GM21717 (cell line): Measurements from ENCODE around the gene MAVS.

Experiments used
- ATAC-seq: cut with Tn5 transposase; IDR thresholded peaks from one replicate; pipeline ENCODE4 v1.9.1; 2021; ENCODE audit warnings: mild to moderate bottlenecking, moderate library complexity; ENCODE audit not compliant: unreplicated experiment

Gene MAVS

DNA sequence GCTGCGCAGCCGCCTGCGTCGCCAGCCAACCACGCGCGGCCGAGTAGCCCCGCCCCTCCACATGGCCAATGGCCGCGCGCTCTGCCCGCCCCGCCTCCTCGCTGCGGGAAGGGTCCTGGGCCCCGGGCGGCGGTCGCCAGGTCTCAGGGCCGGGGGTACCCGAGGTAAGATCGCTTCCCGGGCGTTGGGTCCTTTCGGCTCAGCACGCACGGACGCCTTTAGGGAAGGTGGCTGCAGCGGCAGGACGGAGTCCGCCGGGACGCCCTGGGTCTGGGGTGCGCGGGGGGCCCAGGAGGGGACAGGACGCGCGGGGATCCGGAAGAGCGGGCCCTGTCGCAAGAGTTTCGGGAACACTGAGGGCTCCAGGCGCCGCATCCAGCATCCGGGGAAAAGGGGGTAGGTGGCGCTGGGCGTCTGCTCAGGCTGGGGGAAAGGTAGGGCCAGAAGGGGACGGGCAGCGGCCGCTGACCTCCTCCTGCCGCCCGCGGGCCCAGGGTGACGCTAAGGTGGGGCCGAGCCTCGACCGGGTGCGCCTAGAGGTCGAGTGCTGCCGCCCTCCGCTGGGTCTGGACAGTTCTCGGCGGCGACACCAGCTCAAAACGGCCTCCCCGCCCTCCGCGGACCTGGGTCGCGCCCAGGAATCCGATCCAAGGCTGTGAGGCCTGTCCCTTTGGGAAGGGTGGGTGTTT lies at the start of gene MAVS:
Gene MAVS (plus strand): TSS at position 95 of the 689 bp plus-strand sequence. CDS start 7,791 bp downstream, outside the sequence.
- ATAC-seq, result peak; percentile 86

DNA sequence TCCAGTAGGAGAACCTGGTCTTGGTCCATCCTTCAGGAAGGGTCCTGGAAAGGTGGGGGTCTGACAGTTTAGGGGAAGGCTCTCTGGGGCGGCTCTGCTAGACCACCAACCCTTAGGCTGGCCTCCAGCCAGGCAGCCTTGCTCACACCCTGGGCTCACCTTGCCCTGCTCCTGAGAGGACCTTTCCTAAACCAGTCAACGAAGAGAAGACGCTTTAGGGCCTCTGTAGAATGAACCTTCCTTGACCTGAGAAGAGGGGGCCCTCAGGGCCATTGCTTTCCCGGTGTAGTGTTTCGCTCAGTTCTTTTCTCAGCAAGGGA lies 49.4 kb upstream of the MAVS start:
- ATAC-seq, result no peak

DNA sequence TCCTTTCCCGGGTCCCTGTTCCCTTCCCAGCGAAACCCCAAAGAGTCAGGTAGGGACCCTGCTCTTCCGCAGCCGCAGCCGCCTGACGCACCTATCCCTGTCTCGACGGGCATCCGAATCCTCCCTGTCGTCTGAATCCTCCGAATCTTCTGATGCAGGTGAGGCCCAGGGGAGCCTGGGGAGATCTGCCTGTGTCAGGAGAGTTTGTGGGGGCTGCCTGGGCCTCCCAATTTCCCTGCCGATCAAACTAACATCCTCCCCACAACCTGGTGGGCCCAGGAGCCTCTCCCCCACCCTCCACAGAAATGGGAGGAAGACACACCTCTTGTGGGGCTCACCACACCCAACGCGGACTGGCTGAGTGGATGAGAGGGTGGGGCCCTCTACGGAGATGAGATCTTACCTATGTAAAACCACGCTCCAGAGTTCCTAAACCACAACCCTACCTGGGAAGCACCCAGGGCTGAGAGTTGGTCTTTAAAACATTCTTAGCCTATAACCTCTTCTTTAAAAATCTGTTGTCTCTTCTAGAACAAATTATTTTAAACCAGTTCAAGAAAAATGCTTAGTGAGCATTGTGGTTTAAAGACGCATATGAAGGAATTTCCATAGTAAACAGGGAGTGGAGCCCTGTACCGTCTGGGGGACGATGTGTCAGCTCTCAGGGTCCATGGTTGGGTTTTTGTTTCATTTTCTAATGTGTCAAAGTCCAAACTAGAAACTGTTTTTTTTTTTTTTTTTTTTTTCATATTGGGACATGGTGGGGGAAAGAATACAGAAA lies 48.9 kb upstream of the MAVS start:
- ATAC-seq, result no peak

DNA sequence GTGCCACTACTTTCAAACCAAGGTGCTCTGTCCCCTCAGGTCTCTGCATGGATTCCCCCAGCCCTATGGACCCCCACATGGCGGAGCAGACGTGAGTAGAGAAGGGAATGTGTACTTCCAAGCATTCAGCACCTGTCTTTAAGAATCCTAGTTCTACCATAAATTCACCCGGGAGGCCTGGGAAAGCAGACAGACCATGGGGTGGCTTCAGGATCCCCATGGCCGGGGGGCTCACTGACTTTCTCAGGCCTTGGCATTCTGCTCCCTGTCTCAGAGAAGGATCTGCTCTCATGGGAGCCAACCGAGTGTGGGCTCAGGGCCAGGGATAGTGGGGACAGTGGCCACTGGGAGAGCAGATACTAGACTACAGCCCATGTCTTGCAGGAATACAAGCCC lies 48.3 kb upstream of the MAVS start:
- no peak for ATAC-seq

DNA sequence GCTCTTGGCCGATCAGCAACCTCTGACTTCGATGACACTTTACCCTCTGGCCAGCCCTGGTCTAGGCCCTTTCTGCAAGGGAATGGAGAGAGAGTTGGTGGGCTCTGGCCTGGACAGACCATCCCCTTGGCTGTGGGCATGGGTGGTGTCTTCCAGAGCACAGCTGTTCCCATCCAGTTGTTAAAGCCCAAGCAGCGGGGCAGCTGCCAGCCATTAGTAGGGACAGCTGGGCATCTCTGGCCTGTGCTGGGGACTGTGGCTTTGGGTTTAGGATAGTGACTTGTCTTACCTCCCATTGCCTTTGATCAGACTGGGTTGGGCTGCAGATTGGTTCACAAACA lies 47.8 kb upstream of the MAVS start:
- ATAC-seq, result no peak

DNA sequence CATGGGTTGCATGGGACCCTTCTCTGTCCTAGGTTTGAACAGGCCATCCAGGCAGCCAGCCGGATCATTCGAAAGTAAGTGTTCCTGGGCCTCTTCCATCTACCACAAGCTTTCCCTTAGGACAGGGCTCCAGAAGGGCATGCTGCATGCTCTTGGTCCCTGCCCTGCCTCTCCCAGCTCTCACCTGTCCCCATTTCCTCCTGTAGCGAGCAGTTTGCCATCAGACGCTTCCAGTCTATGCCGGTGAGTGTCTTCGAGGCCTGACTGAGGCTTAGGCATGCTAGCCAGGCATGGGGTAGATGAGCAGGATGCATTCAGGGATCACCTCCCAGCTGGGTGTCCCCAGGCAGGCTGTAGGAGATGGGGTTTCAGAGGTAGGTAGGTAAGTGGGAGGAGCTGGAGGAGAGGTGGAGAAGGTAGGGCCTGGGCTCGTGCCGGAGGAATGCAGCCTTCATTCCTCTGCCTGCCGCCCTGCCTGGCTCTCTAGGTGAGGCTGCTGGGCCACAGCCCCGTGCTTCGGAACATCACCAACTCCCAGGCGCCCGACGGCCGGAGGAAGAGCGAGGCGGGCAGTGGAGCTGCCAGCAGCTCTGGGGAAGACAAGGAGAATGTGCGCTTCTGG lies 46.3 kb upstream of the MAVS start:
- ATAC-seq, result no peak

DNA sequence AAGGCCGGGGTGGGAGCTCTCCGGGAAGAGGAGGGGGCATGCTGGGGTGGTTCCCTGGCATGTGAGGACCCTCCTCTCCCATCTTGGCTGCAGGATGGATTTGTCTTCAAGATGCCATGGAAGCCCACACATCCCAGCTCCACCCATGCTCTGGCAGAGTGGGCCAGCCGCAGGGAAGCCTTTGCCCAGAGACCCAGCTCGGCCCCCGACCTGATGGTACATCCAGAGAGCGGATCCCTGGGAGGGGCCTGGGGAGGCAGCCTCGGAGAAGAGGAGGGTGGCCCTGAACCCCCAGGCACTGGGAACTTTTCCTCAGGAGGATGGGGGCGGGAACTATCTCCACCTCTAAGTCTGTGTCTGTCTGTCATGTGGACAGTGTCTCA lies 45.8 kb upstream of the MAVS start:
- no peak for ATAC-seq

DNA sequence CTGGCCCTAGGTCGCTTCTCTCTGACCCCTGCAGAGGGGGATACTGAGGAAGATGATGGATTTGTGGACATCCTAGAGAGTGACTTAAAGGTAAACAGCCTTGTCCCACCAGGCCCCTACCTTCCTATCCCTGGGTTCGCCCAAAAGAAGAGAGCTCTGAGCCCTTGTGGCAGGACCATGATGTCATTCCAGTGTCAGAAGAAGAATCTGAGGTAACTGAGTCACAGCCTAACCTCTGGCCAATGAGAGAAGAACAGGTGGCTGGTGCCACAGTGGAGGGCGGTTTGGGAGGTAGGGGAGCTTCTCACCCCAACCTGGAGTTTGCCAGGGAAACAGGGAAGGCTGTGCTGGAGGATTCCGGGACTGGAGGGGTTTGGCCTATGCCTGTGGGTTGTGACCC lies 45.3 kb upstream of the MAVS start:
- no peak for ATAC-seq

DNA sequence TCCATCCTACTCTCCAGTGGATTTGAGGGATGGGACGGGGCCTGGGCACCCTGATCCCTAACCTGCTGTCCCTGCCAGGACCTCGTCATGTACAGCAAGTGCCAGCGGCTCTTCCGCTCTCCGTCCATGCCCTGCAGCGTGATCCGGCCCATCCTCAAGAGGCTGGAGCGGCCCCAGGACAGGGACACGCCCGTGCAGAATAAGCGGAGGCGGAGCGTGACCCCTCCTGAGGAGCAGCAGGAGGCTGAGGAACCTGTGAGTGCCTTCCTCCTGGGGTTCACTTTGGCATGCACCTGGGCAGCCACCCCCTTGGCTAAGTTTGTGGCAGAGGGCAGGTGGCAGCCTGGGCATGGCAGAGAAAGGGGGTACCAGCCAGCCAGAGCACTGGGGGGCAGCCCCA lies 44.8 kb upstream of the MAVS start:
- ATAC-seq, result no peak

DNA sequence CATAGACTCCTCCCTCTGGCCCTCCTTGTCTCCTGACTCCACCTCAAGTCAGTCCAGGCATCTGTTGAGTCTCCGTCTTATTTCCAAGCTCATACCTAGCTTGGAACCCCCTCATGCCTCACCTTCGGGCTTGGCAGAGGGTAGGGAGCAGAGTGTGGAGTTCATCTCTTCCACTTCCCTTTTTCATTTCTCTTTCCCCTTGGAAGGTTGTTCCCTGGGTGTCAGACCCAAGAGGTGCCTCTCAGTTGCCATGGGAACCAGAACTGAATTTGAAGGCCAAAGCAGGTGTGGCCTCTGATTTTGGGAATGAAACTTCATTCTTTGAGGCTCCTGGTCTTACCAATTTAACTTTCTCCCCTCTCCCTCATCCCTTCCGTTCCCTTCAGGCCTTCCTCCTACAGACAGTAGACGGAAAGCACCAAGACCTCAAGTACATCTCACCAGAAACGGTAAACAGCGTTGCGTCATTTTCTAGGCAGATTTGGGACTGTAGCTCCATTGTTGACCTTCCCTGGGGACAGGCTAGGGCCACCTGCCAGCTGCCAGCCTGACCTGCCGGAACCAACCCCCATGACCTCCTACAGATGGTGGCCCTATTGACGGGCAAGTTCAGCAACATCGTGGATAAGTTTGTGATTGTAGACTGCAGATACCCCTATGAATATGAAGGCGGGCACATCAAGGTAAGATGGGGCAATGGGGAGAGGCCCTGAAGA lies 44.0 kb upstream of the MAVS start:
- no peak for ATAC-seq

DNA sequence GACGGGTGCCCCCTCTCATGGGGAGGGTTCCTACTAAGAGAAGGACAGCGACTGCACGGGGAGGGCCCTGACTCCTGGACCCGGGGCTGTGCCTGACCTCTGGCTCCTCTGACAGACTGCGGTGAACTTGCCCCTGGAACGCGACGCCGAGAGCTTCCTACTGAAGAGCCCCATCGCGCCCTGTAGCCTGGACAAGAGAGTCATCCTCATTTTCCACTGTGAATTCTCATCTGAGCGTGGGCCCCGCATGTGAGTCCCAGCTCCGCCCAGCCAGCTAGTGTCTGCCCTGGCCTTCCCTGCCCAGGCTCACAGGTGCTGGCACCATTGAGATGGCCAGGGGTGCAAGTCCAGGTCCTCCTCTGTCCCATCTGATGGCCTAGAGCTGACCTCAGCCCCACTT lies 43.3 kb upstream of the MAVS start:
- ATAC-seq, result no peak

DNA sequence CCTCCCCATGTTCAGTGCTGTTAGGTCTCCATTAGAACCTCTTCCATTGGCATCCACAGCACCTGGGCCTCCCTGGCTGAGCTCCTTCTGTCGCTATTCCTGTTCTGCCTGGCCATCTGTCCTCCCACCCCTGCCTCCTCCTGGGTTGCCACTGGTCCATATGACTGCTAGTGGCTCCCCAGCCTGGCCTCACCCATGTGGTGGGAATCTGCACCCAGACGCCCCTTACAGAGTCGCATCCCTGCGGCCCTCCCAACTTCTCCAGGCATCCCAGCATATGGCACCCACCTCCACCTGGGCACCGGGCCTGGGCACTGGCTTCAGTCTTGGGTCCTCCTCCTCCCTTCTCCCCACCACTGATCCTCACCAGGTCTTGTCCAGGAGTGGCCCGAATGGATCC lies 42.8 kb upstream of the MAVS start:
- no peak for ATAC-seq

DNA sequence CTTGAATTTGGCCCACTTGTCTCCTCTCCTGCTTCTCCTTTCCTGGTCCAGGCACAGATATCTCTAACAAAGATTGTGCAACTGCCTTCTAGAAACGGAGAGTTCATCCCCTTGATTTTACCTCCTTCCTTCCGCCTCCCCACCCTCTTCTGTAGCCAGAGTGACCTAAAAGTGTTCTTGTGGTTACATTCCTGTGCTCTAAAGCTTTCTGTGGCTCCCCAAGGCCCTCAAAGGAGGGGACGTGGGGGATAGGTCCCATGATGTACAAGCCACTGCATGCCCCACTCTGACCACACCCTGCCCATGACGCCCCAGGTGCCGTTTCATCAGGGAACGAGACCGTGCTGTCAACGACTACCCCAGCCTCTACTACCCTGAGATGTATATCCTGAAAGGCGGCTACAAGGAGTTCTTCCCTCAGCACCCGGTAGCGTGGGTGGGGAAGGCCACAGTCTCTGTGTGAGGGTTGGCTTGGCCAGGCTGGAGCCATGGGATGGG lies 42.3 kb upstream of the MAVS start:
- no peak for ATAC-seq

DNA sequence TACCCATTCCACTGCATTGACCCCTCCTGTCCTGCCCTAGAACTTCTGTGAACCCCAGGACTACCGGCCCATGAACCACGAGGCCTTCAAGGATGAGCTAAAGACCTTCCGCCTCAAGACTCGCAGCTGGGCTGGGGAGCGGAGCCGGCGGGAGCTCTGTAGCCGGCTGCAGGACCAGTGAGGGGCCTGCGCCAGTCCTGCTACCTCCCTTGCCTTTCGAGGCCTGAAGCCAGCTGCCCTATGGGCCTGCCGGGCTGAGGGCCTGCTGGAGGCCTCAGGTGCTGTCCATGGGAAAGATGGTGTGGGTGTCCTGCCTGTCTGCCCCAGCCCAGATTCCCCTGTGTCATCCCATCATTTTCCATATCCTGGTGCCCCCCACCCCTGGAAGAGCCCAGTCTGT lies 41.9 kb upstream of the MAVS start:
- ATAC-seq, result no peak

DNA sequence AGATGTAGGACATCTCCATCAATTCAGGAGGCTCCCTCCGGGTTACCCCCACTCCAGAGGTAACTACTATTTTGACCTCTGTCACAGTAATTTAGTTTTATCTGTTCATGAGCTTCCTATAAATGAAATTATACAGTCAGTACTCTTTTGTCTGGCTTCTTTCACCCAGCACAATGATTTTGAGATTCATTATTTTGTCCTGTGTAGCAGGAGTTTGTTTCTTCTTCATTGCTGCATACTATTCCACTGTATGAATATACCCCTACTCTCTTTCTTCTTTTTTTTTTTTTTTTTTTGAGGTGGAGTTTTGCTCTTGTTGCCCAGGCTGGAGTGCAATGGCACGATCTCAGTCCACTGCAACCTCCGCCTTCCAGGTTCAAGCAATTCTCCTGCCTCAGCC lies 38.1 kb upstream of the MAVS start:
- no peak for ATAC-seq

DNA sequence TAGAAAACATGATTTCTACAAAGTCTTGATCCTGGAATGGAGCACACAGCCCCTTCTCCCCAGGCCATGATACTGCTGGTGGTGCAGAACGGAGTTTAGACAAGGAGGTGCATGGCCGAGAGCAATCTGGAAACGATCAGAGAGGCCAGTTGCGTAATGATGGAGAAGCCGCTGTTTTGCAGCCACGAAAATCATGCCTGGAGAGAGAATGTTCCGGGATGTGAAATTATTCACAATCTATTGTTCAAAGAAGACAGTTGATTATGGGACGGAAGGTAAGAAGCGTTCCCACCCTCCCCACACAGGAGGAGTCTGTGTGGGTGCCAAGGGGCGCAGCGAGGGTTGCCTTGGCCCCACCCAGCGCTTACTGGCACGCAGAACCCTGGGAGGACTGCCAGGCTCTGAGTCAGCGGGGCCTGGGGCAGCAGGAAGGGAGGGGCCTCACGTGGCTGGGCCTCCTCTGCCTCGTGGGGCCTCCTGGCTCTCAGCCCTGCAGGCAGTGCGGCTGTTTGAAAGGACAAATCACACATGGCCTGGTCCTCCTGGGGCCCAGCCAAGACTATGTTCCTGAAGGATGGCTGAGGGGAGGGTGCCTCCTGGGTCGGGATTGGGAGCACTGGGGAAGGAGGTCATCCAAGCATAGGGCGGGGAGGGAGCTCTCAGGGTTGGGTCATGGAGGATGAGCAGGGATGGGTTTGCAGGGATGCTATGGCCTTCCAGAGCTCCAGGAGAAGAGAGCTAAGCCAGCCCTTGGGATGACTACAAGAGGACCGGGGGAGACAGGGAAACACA lies 35.0 kb upstream of the MAVS start:
- no peak for ATAC-seq

DNA sequence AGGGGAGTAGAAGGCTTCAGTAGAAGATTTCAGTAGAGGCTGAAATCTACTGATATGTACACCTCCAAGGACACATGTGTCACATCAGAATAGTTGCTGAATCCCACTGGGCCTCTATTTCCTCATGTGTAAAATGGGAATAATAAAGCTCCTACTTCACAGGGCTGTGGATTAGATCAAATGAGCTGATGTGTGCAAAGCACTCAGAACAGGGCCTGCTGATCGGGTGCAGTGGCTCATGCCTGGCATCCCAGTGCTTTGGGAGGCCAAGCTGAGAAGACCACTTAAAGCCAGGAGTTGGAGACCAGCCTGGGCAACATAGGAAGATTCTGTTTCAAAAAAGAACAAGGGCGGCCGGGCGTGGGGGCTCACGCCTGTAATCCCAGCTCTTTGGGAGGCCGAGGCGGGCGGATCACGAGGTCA lies 34.4 kb upstream of the MAVS start:
- no peak for ATAC-seq

DNA sequence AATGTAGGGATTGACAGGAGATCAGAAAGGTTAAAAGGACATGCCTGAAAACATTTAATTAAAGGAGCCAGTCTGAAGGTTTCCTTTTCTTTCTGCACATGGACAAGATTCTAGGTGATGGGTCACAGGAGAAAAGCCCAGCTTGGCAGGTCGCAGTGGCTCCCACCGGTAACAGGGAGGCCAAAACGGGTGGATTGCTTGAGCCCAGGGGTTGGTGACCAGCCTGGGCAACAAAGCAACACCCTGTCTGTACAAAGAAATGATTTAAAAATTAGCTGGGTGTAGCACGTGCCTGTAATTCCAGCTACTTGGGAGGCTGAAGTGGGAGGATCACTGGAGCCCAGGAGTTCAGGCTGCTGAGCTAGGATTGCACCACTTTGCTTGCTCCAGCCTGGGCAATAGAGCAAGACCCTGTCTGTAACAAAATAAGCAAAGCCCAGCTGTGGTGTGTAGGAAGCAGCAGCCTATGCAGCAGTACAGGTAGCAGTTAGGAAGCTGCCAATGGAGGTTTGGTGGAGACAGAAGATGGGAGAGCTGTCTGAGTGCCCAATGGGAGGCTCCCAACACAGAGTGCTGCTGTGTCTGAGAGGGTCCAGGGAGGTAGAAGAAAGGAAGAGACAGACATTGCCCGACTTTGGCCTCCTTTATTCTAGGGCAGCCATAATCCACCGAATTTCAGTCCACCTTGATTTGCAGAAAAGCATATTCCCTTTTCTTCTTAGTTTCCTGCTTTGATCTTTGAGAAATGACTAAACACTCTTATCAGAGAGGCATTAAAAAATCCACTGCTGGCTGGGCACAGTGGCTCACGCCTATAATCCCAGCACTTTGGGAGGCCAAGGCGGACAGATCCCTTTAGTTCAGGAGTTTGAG lies 33.4 kb upstream of the MAVS start:
- ATAC-seq, result no peak

DNA sequence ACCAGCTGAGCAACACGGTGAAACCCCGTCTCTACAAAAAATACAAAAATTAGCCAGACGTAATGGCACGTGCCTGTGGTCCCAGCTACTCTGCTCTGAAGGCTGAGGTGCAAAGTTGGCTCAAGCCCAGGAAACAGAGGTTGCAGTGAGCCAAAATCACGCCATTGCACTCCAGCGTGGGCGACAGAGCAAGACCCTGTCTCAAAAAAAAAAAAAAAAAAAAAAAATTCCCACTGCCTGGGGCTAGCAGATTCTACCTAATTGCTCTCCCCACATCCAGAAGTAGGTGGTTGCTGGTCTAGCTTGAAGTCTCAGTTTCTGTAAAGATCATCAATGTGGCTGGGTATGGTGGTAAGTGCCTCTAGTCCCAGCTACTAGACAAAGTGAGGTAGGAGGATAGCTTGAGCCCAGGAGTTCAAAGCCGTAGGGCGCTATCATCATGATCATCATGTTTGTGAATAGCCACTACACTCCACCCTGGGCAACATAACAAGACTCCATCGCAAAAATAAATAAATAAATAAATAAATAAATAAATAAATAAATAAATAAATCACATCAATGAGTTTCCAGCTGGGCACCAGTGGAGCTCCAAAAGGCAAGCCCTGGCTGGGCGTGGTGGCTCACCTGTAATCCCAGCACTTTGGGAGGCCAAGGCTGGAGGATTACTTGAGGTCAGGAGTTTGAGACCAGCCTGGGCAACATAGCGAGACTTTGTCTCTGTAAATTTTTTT lies 32.6 kb upstream of the MAVS start:
- no peak for ATAC-seq
